BE2C (cell line): ENCODE data around the gene RGS14.

ENCODE experiments used
- DNase-seq: peaks from one replicate; pipeline ENCODE4 v3.0.0-alpha.2; 2020
- H3K27me3 ChIP-seq: fragments of 250-450 bp; sonication (Bioruptor Pico); 2 replicates; pipeline ENCODE4 v1.5.1; 2020; ENCODE audit warnings: mild to moderate bottlenecking
- H3K36me3 ChIP-seq: fragments of 250-450 bp; sonication (Bioruptor Pico); 2 replicates; pipeline ENCODE4 v1.5.1; 2020; ENCODE audit warnings: mild to moderate bottlenecking
- H3K4me1 ChIP-seq: fragments of 250-450 bp; sonication (Bioruptor Pico); 2 replicates; pipeline ENCODE4 v1.5.1; 2020
- H3K4me3 ChIP-seq: 2 replicates; pipeline ENCODE4 v1.5.1; 2011; ENCODE audit warnings: low read depth, low read length
- H3K9me3 ChIP-seq: fragments of 250-450 bp; sonication (Bioruptor Pico); 2 replicates; pipeline ENCODE4 v1.5.1; 2020
- CTCF ChIP-seq: IDR thresholded peaks from 2 replicates; pipeline ENCODE4 v1.5.1; 2012; ENCODE audit warnings: mild to moderate bottlenecking, low read depth, low read length

The RGS14 gene

GRCh38 chr5:177393990-177394389, 36.3 kb downstream of the RGS14 start:
- no peak for TF ChIP-seq CTCF
- Histone ChIP-seq H3K27me3 (no peaks in the 10 kb centered on the region), H3K4me3 (no peak overlapping the region), H3K36me3 (no peaks in the 10 kb centered on the region), H3K9me3 (no peaks in the 10 kb centered on the region), H3K4me1 (no peaks in the 10 kb centered on the region)
- DNase-seq, result no peak

DNA sequence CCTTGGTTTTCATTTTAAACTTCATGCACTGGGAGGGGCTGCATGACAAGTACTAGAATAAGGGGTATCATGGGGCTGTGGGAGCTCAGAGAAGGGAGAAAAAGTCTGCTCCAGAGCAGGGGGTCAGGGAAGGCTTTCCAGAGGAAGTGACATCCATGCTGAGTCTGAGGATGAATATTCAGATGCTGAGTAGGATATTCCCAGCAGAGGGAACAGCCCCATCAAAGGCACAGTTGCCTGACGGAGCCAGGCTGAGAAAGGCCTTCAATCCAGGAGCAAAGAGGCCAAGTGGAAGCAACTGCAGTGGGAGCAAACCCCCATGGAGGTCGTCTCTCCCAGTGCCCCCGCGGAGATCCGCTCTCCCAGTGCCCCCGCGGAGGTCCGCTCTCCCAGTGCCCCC, 38.4 kb downstream of the RGS14 start:
- H3K36me3 ChIP-seq, result no peaks in the 10 kb centered on the region
- no peak for DNase-seq
- no peaks in the 10 kb centered on the region for H3K9me3 ChIP-seq
- no peak for TF ChIP-seq CTCF
- H3K4me1 ChIP-seq, result no peaks in the 10 kb centered on the region
- H3K4me3 ChIP-seq, result no peak overlapping the region
- H3K27me3 ChIP-seq, result no peaks in the 10 kb centered on the region

- Histone ChIP-seq H3K36me3 (no peaks in the 10 kb centered on the region), H3K9me3 (no peaks in the 10 kb centered on the region), H3K27me3 (no peaks in the 10 kb centered on the region), H3K4me1 (no peaks in the 10 kb centered on the region), H3K4me3 (no peak overlapping the region)
- TF ChIP-seq CTCF, result no peak
- no peak for DNase-seq
Observed at GRCh38 chr5:177396807-177397206, 39.1 kb downstream of the RGS14 start.

GRCh38 chr5:177397875-177398390, 40.2 kb downstream of the RGS14 start:
- Histone ChIP-seq H3K36me3 (no peaks in the 10 kb centered on the region), H3K27me3 (no peaks in the 10 kb centered on the region), H3K9me3 (no peaks in the 10 kb centered on the region), H3K4me1 (0 out of 2 replicates have a peak, but pooled peaks cover 2% of the 10 kb centered on the region), H3K4me3 (no peak overlapping the region)
- no peak for DNase-seq
- no peak for TF ChIP-seq CTCF

- no peaks in the 10 kb centered on the region for H3K9me3 ChIP-seq
- H3K4me3 ChIP-seq, result no peak within 1 kb of the TSS
- TF ChIP-seq CTCF, result no peak
- H3K27me3 ChIP-seq, result no peaks in the 10 kb centered on the region
- H3K4me1 ChIP-seq, result peaks cover 8% of the 10 kb centered on the region
- no peak for DNase-seq
- H3K36me3 ChIP-seq, result no peaks in the 10 kb centered on the region
Observed at GRCh38 chr5:177399997-177400868, 42.5 kb downstream of the RGS14 start, which contains the start of gene PFN3. TSS of gene PFN3 (minus strand) at chr5:177400661. CDS start at chr5:177400576, 85 bp downstream.
